T1000 (cell line): ENCODE measurements around the gene KCNS3.

Experiments used
- DNase-seq: peaks from one replicate; lab custom pipeline; 2025; ENCODE audit warnings: mixed read lengths; lab: John Stamatoyannopoulos, UW

Gene KCNS3

DNA sequence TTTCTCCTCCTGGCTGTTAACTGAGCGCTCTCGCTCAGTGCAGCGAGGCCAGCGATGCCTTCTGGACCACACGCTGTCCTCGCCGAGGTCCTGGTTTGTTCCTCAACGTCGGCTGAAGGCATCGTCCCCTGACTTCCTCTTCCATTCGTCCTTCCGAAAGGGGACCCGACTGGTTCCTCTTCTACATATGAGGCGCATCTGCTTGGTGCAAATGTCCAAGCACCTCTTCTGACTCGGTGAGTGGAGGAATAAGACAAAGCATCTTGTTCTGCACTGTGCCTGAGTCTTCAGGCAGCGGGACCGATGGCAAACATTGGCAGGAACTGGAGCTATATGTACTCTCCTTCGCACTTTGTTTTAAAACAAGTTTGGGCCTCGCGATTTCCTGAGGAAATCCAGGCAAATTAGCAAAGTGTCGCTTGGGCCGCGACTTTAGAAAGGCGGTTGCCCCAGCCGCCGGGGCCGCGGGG is 621 bp upstream of the KCNS3 start:
- no peak for DNase-seq

DNA sequence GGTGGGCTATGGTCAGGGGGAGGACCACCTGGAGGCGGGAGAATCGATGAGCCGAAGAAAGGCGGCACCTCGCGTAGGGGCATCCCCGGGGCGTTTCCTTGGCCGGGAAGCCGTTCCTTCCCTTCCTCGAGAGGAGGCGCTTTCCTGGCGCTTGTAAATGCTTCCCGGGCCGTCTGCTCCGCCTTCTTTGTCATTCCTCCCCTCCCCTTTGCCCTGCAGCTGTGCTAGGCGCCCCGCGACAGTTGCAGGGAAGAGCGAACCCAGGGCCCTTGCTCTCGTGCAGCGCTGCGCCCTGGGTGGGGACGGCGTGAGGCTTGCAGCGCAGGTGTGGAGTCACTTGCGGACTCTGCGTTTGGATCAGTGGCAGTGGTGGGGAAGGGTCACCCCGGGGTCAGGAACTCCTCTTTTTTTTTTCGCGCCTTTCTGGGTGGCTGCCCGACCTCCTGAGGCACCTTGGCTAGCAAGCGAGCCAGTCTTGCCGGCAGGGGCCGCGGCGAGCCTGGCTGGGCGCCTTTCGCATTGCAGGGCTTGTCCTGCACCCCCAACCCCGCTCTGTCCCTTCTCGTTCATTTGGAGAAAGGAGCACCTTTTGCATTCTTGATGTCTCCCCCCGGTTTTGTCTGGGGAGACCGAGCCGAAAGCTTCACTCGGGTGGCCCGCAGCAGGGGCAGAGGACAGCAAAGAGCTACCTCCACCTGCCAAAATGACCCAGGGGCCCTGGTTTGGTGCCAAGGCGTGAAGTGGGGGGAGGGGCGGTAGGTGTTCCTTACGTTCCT is 858 bp downstream of the KCNS3 start:
- peak; percentile 63 for DNase-seq

DNA sequence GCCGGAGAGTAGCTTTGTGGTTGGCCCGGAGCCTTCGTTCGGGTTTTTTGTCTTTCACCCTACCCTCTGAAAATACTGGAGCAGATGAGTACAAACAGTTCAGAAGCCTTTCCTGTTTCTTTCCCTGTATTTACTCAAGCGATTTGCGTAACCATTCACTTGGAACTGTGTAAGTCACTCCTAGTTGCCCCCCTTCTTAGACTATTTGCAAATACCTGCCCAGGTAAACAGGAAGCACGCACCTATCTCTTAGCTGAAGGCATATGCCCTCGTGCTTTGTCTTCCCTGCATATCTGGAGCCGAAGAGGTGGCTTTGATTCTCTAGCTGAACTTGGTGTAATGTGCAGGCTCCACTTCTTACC is 1.4 kb downstream of the KCNS3 start:
- no peak for DNase-seq

DNA sequence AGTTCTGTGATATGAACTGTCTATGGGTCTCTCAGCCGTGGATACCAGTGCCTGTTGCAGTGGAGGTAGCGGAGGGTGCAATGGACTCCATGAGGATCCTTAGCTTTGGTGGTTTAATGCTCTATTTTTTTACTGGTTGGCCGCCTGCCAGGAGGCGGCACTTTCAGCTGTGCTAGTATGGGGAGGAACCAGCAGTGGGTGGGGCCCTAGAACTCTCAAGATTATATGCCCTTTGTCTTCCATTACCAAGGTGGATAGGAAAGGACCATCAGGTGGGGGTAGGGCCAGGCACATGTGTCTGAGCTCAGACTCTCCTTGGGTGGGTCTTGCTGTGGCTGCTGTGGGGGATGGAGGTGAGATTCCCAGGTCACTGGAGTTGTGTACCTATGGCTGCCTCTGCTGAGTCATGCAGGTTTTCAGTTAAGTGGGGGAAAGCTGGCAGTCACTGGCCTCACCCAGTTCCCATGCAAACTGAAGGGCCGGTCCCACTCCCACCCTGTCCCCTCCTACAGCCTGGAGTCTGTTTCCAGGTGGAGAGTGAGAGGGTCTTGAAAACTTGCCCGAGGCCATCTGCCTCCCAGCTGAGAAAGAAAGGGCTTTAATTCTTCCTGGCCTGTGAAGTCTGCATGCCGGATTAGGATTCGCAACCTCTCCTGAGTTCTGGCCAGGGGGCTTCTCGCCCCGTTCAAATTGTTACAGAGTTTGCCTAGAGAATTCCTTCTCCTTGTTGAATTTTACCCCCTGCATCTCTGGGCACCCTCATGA is 14.5 kb downstream of the KCNS3 start:
- no peak for DNase-seq

DNA sequence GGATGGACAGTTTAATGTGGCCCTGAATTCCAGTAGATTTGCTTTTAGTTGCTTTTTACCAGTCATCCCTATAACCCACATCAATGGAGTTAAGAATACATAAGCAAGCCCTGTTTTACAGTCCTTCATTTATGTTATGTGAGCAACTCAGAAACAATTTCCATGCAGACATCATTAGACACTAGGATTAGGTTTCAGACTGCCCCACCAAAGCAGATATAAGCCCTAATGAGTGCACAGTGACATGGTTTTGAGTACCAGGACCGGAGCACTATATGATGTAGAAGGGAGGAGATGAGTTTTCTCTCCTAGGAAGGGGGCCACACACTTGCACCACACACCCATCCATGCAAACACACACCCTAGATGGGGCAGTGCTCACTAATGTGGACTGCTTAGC is 15.5 kb downstream of the KCNS3 start:
- DNase-seq, result no peak

DNA sequence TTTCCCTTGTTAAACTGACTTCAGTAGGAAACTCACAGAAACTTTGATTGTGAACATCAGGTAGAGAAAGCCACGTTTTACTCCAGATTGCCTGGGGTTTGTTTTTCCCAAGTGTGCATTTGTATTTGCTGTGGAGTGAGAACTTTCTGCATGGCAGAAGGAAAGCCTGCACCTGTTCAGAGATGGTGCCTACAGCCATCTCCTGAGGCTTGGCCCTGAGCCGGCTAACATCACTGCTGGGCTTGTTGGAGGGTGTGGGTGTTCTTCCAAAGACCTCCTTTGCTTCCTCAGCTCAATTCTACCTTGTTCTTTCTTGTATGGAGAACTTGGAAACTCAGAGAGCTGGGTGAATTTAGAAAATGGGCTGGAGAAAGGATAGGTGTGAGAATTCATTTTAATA is 16.1 kb downstream of the KCNS3 start:
- no peak for DNase-seq

DNA sequence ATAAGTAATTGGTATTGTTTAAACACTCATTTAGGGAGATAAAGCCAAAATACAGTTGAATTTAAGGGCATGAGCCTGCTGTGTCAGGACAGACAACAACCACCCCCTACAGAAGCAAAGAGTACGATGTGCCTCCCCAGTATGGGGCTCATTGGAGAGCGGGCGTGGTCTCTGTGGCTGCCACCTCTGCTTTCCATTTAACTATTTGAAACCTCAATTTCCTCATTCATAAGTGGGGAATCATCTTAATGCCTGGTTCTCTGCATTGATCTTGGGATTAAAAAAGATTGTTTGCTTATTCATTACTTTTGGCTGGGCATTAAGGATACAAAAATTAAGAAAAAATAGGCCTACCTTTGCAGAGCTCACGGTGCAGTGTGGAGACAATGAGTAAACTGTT is 21.4 kb downstream of the KCNS3 start:
- no peak for DNase-seq

DNA sequence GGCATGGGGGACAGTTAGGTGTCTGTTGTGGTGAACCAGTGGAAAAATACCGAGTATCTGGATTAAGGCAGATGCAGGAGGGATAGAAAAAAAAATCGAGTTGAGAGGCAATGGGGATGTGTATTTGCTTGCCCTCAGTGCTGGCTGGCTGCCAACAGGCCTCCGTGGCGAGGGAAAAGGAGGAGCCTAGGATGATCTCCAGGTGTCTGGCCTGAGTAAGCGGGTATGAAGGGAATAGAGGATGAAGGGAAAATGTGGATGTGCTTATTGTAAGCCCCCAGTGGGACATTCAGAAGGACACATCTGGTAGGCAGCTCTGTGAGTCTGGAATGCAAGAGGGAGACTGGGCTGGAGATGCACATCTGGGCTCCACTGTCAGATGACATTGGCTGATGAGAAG is 22.8 kb downstream of the KCNS3 start:
- DNase-seq, result no peak

DNA sequence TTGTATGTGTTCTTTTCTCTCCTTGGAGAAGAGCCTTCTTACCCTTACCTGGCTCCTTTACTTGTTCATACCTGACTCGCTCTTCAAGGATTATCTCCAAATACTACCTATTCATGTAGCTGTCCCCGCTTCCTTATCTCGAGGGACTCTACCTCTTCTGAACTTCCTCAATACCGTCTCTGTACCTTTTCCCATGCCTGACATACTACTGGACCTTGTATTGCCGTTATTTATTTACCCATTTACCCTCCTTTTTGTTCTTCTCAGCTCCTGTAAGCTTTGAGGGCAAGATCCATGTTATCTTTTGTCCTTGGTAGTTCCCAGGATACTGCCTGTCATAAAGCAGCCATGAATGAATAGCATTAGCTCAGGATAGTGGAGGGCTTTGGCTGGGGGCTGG is 32.5 kb downstream of the KCNS3 start:
- no peak for DNase-seq

DNA sequence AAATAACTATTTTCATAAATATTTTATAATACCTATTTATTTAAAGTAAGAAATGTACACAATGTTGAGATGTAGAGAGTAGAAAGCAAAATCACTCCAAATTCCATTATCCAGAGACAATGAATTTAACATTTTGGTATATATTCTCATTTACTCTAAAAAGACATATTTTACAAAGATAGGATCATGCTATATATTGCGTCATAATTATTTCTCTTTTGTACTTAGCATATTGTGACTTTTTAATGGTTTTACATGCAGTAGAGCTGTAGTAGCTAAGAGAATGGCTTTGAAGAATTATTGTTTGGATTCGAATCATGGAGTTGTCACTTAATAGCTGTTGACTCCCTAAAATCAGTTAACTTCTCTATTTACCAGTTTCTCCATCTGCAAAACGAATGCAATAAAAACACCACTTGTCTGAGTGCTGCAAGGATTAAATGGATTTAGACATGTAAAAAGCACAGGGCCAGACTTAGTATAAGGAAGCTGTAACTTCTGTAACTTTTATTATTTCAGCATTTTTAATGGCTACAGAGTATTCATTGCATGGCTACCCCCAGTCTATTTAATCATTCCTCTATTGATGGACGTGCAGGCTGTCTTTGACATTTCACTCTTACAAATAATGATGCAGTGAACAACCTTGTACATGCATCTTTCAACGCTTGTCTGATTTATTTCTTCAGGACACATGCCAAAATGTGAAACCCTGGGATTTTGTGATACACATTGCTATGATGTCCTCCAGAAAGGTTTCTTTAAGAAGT is 33.2 kb downstream of the KCNS3 start:
- no peak for DNase-seq

DNA sequence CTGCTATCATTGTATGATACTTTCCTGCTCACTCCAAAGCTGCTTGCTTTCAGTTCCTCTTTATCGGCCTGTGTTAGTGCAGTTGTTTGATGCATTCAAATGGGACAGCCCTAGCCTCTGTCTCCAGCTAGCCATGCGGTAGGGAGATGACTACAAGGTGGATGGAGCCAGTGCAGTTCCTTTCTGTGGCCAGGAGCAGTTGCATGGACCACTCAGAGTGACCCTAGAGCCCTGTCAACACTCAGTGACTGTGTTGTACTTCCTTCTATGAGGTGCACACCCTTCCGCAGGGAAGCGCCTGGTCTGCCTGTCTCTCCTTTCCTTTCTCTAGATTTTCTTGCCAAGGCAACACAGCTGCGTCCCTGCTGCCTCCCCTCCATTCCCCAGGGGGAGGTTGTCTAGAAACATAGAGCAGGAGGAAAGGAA is 33.8 kb downstream of the KCNS3 start:
- DNase-seq, result no peak

DNA sequence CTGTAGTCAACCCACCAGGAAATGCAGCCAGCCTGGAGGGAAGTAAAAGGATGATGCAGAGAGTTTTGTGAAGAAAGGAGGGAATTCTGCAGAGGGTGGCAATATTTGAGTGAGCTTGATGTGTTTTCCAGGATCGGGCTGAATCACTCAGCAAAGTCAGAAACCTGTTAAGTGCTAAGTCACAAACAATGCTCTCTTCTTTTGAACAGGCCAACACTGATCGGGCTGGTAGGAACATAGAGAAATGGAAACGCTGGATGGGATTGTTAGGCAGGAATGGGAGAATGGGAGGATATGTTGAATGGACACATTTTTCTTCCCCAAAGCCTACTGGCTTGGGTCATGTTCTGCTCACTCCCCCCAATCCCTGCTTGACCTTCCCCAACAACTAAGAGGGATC is 36.6 kb downstream of the KCNS3 start:
- DNase-seq, result no peak

DNA sequence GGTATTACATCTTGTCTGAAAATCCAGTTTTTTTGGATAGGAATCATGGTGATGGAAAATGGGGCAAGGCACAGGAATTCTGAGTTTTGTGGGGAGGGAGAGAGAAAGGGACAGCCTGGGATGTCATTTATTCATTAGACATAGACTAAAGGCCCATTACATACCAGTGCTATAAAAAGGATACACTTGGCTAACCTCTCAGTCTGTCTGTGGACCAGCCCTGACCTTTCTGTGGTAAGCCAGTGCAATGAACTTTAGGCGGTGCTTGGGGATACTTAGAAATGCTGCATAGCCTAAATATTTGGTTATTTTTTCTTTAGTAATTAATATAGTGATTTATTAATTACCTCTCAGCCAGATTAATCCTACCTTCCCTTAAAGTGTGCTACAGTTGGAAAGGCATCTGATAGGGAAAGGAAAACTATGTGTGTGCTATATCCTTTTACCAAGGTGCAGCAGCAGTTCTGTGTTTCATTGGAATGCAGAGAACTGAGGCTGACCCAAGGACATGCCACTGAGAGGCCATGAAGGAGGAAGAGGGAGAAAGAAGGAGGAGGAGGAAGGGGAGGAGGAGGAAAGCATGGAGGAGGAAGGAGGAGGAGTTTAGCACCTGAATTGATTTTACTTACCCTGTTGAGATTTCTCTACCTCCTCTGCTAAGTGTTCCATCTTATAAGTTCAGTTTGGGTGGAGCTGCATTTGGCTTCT is 37.5 kb downstream of the KCNS3 start:
- no peak for DNase-seq

DNA sequence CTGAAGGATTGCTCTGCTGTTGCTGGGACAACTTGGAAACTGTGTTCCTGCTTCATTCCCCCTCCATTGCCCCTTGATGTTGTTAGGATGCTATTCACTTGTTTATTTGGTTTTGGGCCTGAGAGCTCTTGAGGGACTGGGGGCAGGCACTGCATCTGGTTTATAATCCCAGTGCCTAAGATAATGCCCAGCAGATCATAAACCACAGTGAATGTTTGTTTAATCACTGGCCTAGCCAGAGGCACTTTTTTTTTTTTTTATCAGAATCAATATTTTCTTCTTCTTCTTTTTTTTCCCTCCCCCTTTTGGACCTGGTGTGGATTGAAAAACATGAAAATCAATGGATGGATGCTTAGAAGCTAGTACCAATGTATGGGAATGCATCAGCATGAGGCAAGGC is 38.1 kb downstream of the KCNS3 start:
- DNase-seq, result no peak

DNA sequence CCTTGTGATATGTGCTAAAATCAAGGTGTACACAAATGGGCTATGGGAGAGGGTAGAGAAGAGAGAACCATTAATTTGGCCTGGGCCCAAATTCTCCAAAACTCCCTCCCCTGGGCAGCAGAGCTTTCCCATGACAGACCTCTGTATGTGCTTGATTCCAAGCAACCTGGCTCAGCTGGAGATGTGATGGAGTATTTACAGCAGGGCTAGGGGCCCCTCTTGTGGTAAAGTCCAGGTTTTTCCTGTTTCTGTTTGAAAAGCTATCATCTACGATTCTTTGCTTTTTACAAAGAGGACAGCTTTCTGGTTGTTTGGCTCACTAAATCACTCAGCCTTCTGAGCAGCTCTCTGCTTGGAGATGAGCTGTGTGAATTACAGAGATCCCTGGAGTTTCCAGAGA is 40.3 kb downstream of the KCNS3 start:
- no peak for DNase-seq

DNA sequence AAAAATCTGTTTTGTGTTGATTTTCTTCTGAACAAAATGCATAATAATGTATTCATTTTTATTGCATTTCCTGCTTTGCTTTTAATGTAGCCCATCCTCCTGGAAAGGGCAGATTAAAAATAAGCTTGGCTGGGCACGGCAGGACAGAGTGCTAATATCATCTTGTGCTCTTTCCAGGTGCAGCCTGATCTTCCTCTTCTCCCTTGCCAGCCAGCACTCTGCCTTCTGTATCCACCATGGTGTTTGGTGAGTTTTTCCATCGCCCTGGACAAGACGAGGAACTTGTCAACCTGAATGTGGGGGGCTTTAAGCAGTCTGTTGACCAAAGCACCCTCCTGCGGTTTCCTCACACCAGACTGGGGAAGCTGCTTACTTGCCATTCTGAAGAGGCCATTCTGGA is 52.3 kb downstream of the KCNS3 start:
- DNase-seq, result no peak

DNA sequence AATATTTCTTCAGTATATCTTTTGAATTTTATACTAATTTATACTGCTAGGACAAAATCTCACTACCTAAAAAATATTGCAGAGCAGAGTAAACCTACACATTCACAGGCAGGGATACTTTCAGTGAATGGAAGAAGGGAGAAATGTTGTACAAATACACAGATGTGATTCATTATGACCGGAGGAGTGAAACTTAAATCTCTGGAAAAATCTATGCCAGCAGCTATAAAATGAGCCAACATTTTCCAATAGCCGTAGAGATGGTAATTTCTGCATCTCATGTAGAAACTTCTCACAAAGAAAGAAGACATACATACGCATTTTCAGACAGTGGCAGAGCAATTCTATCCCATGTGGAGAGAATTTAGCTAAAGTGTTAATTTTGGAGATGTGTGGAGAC is 54.8 kb downstream of the KCNS3 start:
- DNase-seq, result no peak

DNA sequence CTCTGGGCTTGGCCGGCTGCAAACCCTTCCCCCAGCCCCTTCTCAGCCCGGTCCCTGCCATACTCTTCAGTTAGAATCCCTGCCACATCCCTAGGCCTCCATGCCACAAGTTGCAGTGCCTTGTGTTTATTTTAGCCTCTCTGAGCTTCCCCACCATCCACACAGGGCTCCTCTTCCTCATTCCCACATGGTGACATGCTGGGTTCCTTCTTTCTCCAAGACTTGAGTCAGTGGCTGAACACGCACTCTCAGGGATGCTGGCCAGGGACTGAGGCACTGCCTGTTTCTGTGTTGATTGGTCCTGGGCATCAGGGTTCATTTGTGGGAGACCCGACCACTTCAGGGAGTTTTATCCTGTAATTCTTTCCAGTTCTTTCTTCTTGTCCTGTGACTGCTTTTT is 56.3 kb downstream of the KCNS3 start:
- DNase-seq, result no peak

DNA sequence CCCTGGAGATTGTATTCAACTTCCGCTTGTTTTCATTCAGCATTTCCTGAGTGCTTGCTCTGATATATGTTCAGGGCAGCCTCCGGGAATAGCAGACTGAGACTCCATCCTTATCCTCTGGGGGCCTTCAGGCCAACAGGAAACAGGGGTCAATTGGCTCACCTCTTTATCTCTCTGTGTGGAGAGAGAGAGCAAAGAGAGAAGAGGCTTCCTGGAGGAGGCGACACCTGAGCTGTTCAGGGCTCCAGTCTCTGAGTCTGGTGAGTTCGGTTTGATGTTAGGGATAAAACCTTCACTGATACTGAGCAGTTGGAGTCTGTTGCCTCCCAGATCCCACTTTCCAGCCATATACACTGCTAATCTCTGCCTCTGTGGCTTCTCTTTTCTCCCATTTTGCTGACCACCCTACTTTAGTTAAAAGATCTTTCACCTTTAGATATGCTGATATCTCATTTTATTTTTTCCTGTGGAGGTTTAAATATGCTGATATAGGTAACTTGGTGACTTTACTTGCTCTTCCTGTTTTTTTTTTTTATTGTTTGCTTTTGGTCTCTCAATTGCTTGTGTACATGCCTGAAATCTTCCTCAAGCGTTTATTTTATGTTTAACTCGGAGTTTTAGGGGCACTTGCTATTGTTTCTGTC is 56.9 kb downstream of the KCNS3 start:
- DNase-seq, result no peak

DNA sequence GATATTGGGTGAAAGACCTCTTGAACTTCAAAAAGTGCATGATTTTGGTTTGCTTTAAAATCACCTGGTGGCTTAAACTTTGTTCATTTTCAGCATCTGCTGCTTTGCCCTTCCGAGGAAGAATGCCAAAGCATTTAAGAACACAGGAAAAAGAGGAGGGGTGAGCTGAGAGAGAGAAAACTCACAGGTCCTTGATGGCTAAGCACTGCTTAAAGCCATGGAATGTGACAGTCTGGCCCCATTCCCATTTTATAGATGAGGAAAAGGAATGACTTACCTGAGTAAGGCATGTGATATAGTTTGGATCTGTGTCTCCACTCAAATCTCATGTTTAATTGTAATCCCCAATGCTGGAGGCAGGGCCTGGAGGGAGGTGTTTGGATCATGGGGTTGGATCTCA is 58.1 kb downstream of the KCNS3 start:
- no peak for DNase-seq

DNA sequence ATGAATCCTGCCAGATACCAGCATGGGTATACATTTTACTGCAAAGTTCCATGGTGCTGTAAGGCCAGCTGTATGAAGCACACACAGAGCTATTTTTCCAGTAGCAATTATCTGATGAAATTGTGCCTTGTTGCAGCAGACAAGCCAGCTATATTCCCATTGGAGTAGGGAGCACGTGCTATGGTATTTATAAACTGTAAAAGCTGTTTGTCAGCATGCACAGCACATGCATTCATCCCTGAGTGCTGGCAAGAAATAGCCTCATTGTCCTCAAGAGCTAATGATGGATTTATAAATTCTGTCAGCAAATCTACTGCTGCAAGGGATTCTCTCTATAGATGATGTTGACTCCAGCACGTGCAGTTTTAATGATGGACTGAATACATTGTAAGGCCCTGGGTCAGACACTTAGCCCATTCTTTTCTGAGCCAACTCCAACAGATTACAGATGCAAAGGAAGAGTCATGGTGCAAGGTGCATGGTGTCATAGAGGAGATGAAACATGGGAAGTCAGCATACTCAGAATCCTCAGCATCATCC is 61.7 kb downstream of the KCNS3 start:
- no peak for DNase-seq
